K562 (cell line): Measurements from ENCODE around the gene GNAQ.

Source experiments
- CHD7 ChIP-seq: fragments of 200-600 bp; sonication (generic); IDR thresholded peaks from one replicate; pipeline ENCODE4 v1.6.1; 2012; ENCODE audit warnings: mild to moderate bottlenecking, low read depth, low read length, inconsistent platforms
- ERF ChIP-seq: fragments of 450-650 bp; formaldehyde crosslinking; IDR thresholded peaks from 2 replicates; pipeline ENCODE4 v1.4.0; 2020; ENCODE audit warnings: mild to moderate bottlenecking, mixed read lengths
- JUNB ChIP-seq: fragments of 450-650 bp; formaldehyde crosslinking; conservative IDR thresholded peaks from 2 replicates; pipeline ENCODE4 v1.4.0; 2020; ENCODE audit warnings: mild to moderate bottlenecking
- RAD51 ChIP-seq: fragments of 450-650 bp; IDR thresholded peaks from 2 replicates; pipeline ENCODE4 v1.7.1; 2016; ENCODE audit warnings: low read depth, mild to moderate bottlenecking, borderline replicate concordance
- RFX1 ChIP-seq: fragments of 450-650 bp; IDR thresholded peaks from 2 replicates; pipeline ENCODE4 v1.6.1; 2016; ENCODE audit warnings: mild to moderate bottlenecking, moderate library complexity
- TAF1 ChIP-seq: IDR thresholded peaks from 2 replicates; pipeline ENCODE4 v1.6.1; 2011; ENCODE audit warnings: mild to moderate bottlenecking, low read length, moderate library complexity; ENCODE audit not compliant: insufficient read depth, control insufficient read depth, severe bottlenecking; ENCODE audit errors: extremely low read depth
- YY1 ChIP-seq, 3 experiments: IDR thresholded peaks; 2 replicates each; pipeline ENCODE4 v1.6.1; 2011; ENCODE audit warnings: low read length in 2 of 3, mild to moderate bottlenecking in 2 of 3, moderate library complexity in 2 of 3, borderline replicate concordance in 1 of 3, control low read depth in 1 of 3, low read depth in 1 of 3; ENCODE audit not compliant: insufficient read depth in 3 of 3, insufficient replicate concordance in 2 of 3, control insufficient read depth in 1 of 3, insufficient read length in 1 of 3; ENCODE audit errors: extremely low read depth in 1 of 3

GRCh38 chr9:78044886-78045285, 13.3 kb upstream of the GNAQ start:
- TF ChIP-seq TAF1 = no peak
- TF ChIP-seq RFX1 = no peak
- no peak for TF ChIP-seq JUNB (CRISPR knock-in tag)
- TF ChIP-seq ERF = no peak
- TF ChIP-seq CHD7 = no peak
- TF ChIP-seq RAD51 = no peak
- no peak for TF ChIP-seq YY1 (IDR thresholded peaks at IDR 0.05; ENCODE audit: borderline replicate concordance in 1 of 3, control insufficient read depth in 1 of 3, extremely low read depth in 1 of 3, insufficient read depth in 3 of 3, insufficient read length in 1 of 3, insufficient replicate concordance in 2 of 3, low read depth in 1 of 3, low read length in 2 of 3)
